Endodermal cell (in vitro differentiated cells): ENCODE results near the gene SKAP1. TPM values are rescaled to one million over a fixed set of nuclear protein-coding genes. Genes with fewer than 3 reads are reported as not detected.

Source experiments
- DNase-seq: peaks from one replicate; pipeline ENCODE4 v3.0.0-alpha.2; 2017
- H3K27ac ChIP-seq: 2 replicates; pipeline ENCODE4 v1.5.1; 2013; ENCODE audit warnings: mild to moderate bottlenecking, low read depth, low read length, moderate library complexity
- H3K27me3 ChIP-seq: 2 replicates; pipeline ENCODE4 v1.6.1; 2013; ENCODE audit warnings: mild to moderate bottlenecking, low read length, moderate library complexity; ENCODE audit not compliant: insufficient read depth, control insufficient read depth, poor library complexity, severe bottlenecking
- H3K36me3 ChIP-seq: 2 replicates; pipeline ENCODE4 v1.7.0; 2013; ENCODE audit warnings: mild to moderate bottlenecking, low read length, moderate library complexity; ENCODE audit not compliant: control insufficient read depth, insufficient read depth
- H3K4me1 ChIP-seq: one replicate; pipeline ENCODE4 v1.7.0; 2013; ENCODE audit warnings: low read length; ENCODE audit not compliant: control insufficient read depth, insufficient read depth
- H3K4me3 ChIP-seq: 2 replicates; pipeline ENCODE4 v1.5.1; 2013; ENCODE audit warnings: mild to moderate bottlenecking, low read length, moderate library complexity
- H3K9ac ChIP-seq: 2 replicates; pipeline ENCODE4 v1.6.1; 2013; ENCODE audit warnings: mild to moderate bottlenecking, low read length, moderate library complexity; ENCODE audit not compliant: poor library complexity, severe bottlenecking; ENCODE audit errors: extremely low read depth
- H3K9me3 ChIP-seq: 2 replicates; pipeline ENCODE4 v1.6.1; 2013; ENCODE audit warnings: mild to moderate bottlenecking, low read length, moderate library complexity; ENCODE audit not compliant: control insufficient read depth
- H3K27ac Mint-ChIP-seq: 2 replicates; pipeline ENCODE4 v1.8.0; 2020; ENCODE audit warnings: mixed read lengths
- H3K27me3 Mint-ChIP-seq: 2 replicates; pipeline ENCODE4 v1.8.0; 2021; ENCODE audit warnings: mild to moderate bottlenecking, mixed read lengths; ENCODE audit not compliant: insufficient read depth
- H3K36me3 Mint-ChIP-seq: 2 replicates; pipeline ENCODE4 v1.8.0; 2020; ENCODE audit warnings: low read depth, mixed read lengths
- H3K4me1 Mint-ChIP-seq: 2 replicates; pipeline ENCODE4 v1.8.0; 2020; ENCODE audit warnings: mixed read lengths
- H3K4me3 Mint-ChIP-seq: 2 replicates; pipeline ENCODE4 v1.8.0; 2020; ENCODE audit warnings: mild to moderate bottlenecking, moderate library complexity, mixed read lengths
- H3K9me3 Mint-ChIP-seq: 2 replicates; pipeline ENCODE4 v1.8.0; 2020; ENCODE audit warnings: mild to moderate bottlenecking, mixed read lengths
- CTCF ChIP-seq: fragments of 200-600 bp; sonication (generic); conservative IDR thresholded peaks from 2 replicates; pipeline ENCODE4 v1.5.0; 2021; ENCODE audit warnings: antibody characterized with exemption, mild to moderate bottlenecking
- WGBS, 2 experiments: methylation state at CpG; one replicate each; pipeline versions ENCODE4 v1.1.5 to v1.1.7; 2013; ENCODE audit warnings: missing lambda C conversion rate in 2 of 2, mixed read lengths in 1 of 2; ENCODE audit not compliant: insufficient coverage in 1 of 2, insufficient read length in 1 of 2; 5-methylcytosine and 5-hydroxymethylcytosine counted together
- total RNA-seq, 2 donors: library from RNA; stranded (reverse); fragmentation: NEBNext Ultra II Directional in 1 of 2; extraction: Animal tissue kit (Norgen Biotek cat#: 25700) in 1 of 2; gene quantifications; 2 replicates in 1 of 2; 3 replicates in 1 of 2; pipeline ENCODE4 v1.2.1, GENCODE V29; 2021

Gene SKAP1
- total RNA-seq, 2 donors from 2014 or later: 0.31 to 0.53 TPM

GRCh38 chr17:48465884-48466283 is 35.9 kb upstream of the SKAP1 start:
- no peaks in the 10 kb centered on the region for H3K4me1 Mint-ChIP-seq
- peaks cover 81% of the 10 kb centered on the region for H3K27me3 Mint-ChIP-seq
- no peak overlapping the region for H3K4me3 ChIP-seq
- H3K36me3 ChIP-seq: no peaks in the 10 kb centered on the region
- TF ChIP-seq CTCF: no peak
- no peaks in the 10 kb centered on the region for H3K9me3 ChIP-seq
- H3K27me3 ChIP-seq: peaks cover 66% of the 10 kb centered on the region
- no peak for DNase-seq
- no peaks in the 10 kb centered on the region for H3K9me3 Mint-ChIP-seq
- WGBS, 2 experiments: 96 to 100% methylated on average over 2 of the region's 2 CpGs
- H3K27ac Mint-ChIP-seq: no peak overlapping the region
- H3K27ac ChIP-seq: no peak overlapping the region
- H3K4me3 Mint-ChIP-seq: no peak overlapping the region
- no peaks in the 10 kb centered on the region for H3K4me1 ChIP-seq
- H3K9ac ChIP-seq: no peak overlapping the region
- H3K36me3 Mint-ChIP-seq: no peaks in the 10 kb centered on the region

GRCh38 chr17:48463526-48463925 is 33.5 kb upstream of the SKAP1 start:
- Histone ChIP-seq H3K9me3 (no peaks in the 10 kb centered on the region), H3K36me3 (no peaks in the 10 kb centered on the region), H3K27ac (no peak overlapping the region), H3K4me3 (no peak overlapping the region), H3K4me1 (no peaks in the 10 kb centered on the region), H3K9ac (no peak overlapping the region), H3K27me3 (peaks cover 65% of the 10 kb centered on the region)
- no peaks in the 10 kb centered on the region for H3K4me1 Mint-ChIP-seq
- H3K9me3 Mint-ChIP-seq: no peaks in the 10 kb centered on the region
- no peak for DNase-seq
- no peaks in the 10 kb centered on the region for H3K36me3 Mint-ChIP-seq
- H3K4me3 Mint-ChIP-seq: no peak overlapping the region
- H3K27ac Mint-ChIP-seq: no peak overlapping the region
- 79% methylated on average over 4 of the region's 4 CpGs; no CpG with 5 or more reads in 1 of the 2 experiments for WGBS, 2 experiments
- peaks cover 85% of the 10 kb centered on the region for H3K27me3 Mint-ChIP-seq
- no peak for TF ChIP-seq CTCF

GRCh38 chr17:48462946-48463345 is 32.9 kb upstream of the SKAP1 start:
- no peaks in the 10 kb centered on the region for H3K4me1 ChIP-seq
- no peaks in the 10 kb centered on the region for H3K9me3 ChIP-seq
- no peak overlapping the region for H3K27ac ChIP-seq
- peaks cover 68% of the 10 kb centered on the region for H3K27me3 ChIP-seq
- no peak overlapping the region for H3K9ac ChIP-seq
- Mint-ChIP-seq H3K27ac (no peak overlapping the region), H3K9me3 (no peaks in the 10 kb centered on the region), H3K36me3 (no peaks in the 10 kb centered on the region), H3K27me3 (peaks cover 88% of the 10 kb centered on the region), H3K4me1 (no peaks in the 10 kb centered on the region), H3K4me3 (no peak overlapping the region)
- H3K4me3 ChIP-seq: no peak overlapping the region
- 88 to 94% methylated on average over 2 of the region's 2 CpGs for WGBS, 2 experiments
- no peaks in the 10 kb centered on the region for H3K36me3 ChIP-seq
- no peak for TF ChIP-seq CTCF
- DNase-seq: no peak
